ENCODE data around the gene IL32.
"Not testable (repeated sequence)": the region's sequence is repeated elsewhere in the genome, so short reads cannot be mapped to it uniquely, and the experiment has no call there.

Gene IL32

GRCh38 chr16:3074860-3075522, 9.6 kb downstream of the IL32 start:
- no peaks in the 10 kb centered on the region for H3K79me2 ChIP-seq (ENCODE audit: insufficient read depth, low read length)
- H4K20me1 ChIP-seq (ENCODE audit: insufficient read depth, low read length), result no peaks in the 10 kb centered on the region
- H3K4me2 ChIP-seq (ENCODE audit: low read length), result peak overlapping the region; percentile 37
- H3K9me2 ChIP-seq (ENCODE audit: low read depth, low read length), result no peaks in the 10 kb centered on the region
- H3F3A ChIP-seq (ENCODE audit: insufficient read depth, low read length), result no peaks in the 10 kb centered on the region
- peaks cover 22% of the 10 kb centered on the region for H3K4me1 ChIP-seq (ENCODE audit: insufficient read depth, low read length, severe bottlenecking)
- TF ChIP-seq CTCF (IDR thresholded peaks at IDR 0.05; ENCODE audit: low read length), result no peak
- TF ChIP-seq EZH2 (IDR thresholded peaks at IDR 0.05; ENCODE audit: borderline replicate concordance, low read length), result no peak
- no peak overlapping the region for H3K4me3 ChIP-seq (ENCODE audit: low read depth, low read length, poor library complexity, severe bottlenecking)
- H3K36me3 ChIP-seq (ENCODE audit: insufficient read depth, low read length), result no peaks in the 10 kb centered on the region
- peaks cover 12% of the 10 kb centered on the region; the same call in 1 of the 2 replicates for H3K27me3 ChIP-seq (ENCODE audit: insufficient read depth, low read length)
- no peak overlapping the region for H2AFZ ChIP-seq (ENCODE audit: low read length)
- H3K9me3 ChIP-seq (ENCODE audit: low read length), result no peaks in the 10 kb centered on the region
- no peak overlapping the region for H3K9ac ChIP-seq (ENCODE audit: low read length)
- H3K27ac ChIP-seq (ENCODE audit: low read depth, low read length, poor library complexity, severe bottlenecking), result no peak overlapping the region

DNA sequence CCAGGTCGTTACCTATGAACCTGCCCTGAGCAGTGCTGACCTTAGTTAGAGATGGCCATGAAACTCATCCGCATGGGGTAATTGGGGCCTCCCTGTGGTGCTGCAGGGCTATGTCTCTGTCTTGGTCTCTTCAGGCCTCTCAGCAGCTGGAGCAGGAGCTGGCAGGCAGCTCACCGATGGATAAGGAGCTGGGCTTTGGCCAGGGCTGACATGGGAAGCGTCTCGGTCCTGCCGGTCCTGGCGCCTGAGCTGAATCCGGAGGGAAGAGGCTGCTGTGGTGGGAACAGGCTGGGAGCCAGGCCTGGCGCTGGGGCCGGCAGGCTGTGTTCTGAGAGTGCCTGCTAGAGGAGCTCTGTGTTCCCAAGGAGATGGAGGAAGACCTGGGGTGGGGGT, 10.1 kb downstream of the IL32 start:
- Histone ChIP-seq H3K9me2 (ENCODE audit: low read depth, low read length) (no peaks in the 10 kb centered on the region), H3K4me3 (ENCODE audit: low read depth, low read length, poor library complexity, severe bottlenecking) (no peak overlapping the region), H3K36me3 (ENCODE audit: insufficient read depth, low read length) (no peaks in the 10 kb centered on the region), H3K79me2 (ENCODE audit: insufficient read depth, low read length) (no peaks in the 10 kb centered on the region), H3F3A (ENCODE audit: insufficient read depth, low read length) (no peaks in the 10 kb centered on the region), H2AFZ (ENCODE audit: low read length) (no peak overlapping the region), H4K20me1 (ENCODE audit: insufficient read depth, low read length) (no peaks in the 10 kb centered on the region), H3K4me2 (ENCODE audit: low read length) (peak overlapping the region; percentile 37; the same call in 1 of the 2 replicates), H3K27ac (ENCODE audit: low read depth, low read length, poor library complexity, severe bottlenecking) (no peak overlapping the region), H3K27me3 (ENCODE audit: insufficient read depth, low read length) (peaks cover 12% of the 10 kb centered on the region; the same call in 1 of the 2 replicates), H3K9ac (ENCODE audit: low read length) (no peak overlapping the region), H3K9me3 (ENCODE audit: low read length) (no peaks in the 10 kb centered on the region), H3K4me1 (ENCODE audit: insufficient read depth, low read length, severe bottlenecking) (peaks cover 22% of the 10 kb centered on the region)
- no peak for TF ChIP-seq EZH2 (IDR thresholded peaks at IDR 0.05; ENCODE audit: borderline replicate concordance, low read length)
- no peak for TF ChIP-seq CTCF (IDR thresholded peaks at IDR 0.05; ENCODE audit: low read length)

DNA sequence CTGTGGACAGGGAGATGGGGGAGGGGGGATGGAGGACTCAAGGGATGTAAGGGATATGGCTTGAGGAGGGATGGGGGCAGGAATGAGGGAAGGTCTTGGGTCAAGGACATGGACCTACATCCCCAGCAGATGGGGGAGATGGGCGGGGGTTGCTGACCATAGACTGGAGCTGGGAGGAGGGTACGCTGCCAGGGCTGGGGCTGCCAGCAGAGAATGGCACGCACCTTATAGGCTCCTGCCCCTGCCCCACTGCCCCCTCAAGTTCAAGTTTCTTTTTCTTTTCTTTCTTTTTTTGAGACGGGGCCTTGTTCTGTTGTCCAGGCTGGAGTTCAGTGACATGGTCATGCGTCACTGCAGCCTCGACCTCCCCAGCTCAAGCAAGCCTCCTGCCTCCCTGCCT, 10.5 kb downstream of the IL32 start:
- not testable (repeated sequence) for H4K20me1 ChIP-seq (ENCODE audit: insufficient read depth, low read length); H3K4me2 ChIP-seq (ENCODE audit: low read length); H3K79me2 ChIP-seq (ENCODE audit: insufficient read depth, low read length); H3K9me2 ChIP-seq (ENCODE audit: low read depth, low read length); H2AFZ ChIP-seq (ENCODE audit: low read length); H3K4me3 ChIP-seq (ENCODE audit: low read depth, low read length, poor library complexity, severe bottlenecking); H3K9ac ChIP-seq (ENCODE audit: low read length); H3F3A ChIP-seq (ENCODE audit: insufficient read depth, low read length); H3K36me3 ChIP-seq (ENCODE audit: insufficient read depth, low read length); H3K27ac ChIP-seq (ENCODE audit: low read depth, low read length, poor library complexity, severe bottlenecking); H3K9me3 ChIP-seq (ENCODE audit: low read length)
- Histone ChIP-seq H3K4me1 (ENCODE audit: insufficient read depth, low read length, severe bottlenecking) (peaks cover 22% of the 10 kb centered on the region), H3K27me3 (ENCODE audit: insufficient read depth, low read length) (peaks cover 12% of the 10 kb centered on the region; the same call in 1 of the 2 replicates)

- no peak for TF ChIP-seq CTCF (IDR thresholded peaks at IDR 0.05; ENCODE audit: low read length)
- TF ChIP-seq EZH2 (IDR thresholded peaks at IDR 0.05; ENCODE audit: borderline replicate concordance, low read length), result no peak
- Histone ChIP-seq H3K9ac (ENCODE audit: low read length) (no peak overlapping the region), H3F3A (ENCODE audit: insufficient read depth, low read length) (no peaks in the 10 kb centered on the region), H2AFZ (ENCODE audit: low read length) (no peak overlapping the region), H3K27me3 (ENCODE audit: insufficient read depth, low read length) (peaks cover 12% of the 10 kb centered on the region; the same call in 1 of the 2 replicates), H3K9me2 (ENCODE audit: low read depth, low read length) (no peaks in the 10 kb centered on the region), H3K27ac (ENCODE audit: low read depth, low read length, poor library complexity, severe bottlenecking) (no peak overlapping the region), H3K4me3 (ENCODE audit: low read depth, low read length, poor library complexity, severe bottlenecking) (no peak overlapping the region), H3K36me3 (ENCODE audit: insufficient read depth, low read length) (no peaks in the 10 kb centered on the region), H3K9me3 (ENCODE audit: low read length) (no peaks in the 10 kb centered on the region), H3K4me2 (ENCODE audit: low read length) (no peak overlapping the region), H3K79me2 (ENCODE audit: insufficient read depth, low read length) (no peaks in the 10 kb centered on the region), H4K20me1 (ENCODE audit: insufficient read depth, low read length) (no peaks in the 10 kb centered on the region), H3K4me1 (ENCODE audit: insufficient read depth, low read length, severe bottlenecking) (peaks cover 22% of the 10 kb centered on the region)
Measured at GRCh38 chr16:3076577-3076976, 11.1 kb downstream of the IL32 start.
